C4-2B (cell line): Measurements from ENCODE around the gene DISP1.

Experiments
- H3K27ac ChIP-seq: fragments of 450-650 bp; 2 replicates; pipeline ENCODE4 v1.5.1; 2017
- ZFX ChIP-seq: fragments of 450-650 bp; IDR thresholded peaks from 2 replicates; pipeline ENCODE4 v1.6.1; 2017
- TF ChIP-seq, protein P1 (sequence below): fragments of 450-650 bp; conservative IDR thresholded peaks from 2 replicates; pipeline ENCODE4 v1.5.1; 2017; ENCODE audit warnings: mild to moderate bottlenecking

Gene DISP1

DNA sequence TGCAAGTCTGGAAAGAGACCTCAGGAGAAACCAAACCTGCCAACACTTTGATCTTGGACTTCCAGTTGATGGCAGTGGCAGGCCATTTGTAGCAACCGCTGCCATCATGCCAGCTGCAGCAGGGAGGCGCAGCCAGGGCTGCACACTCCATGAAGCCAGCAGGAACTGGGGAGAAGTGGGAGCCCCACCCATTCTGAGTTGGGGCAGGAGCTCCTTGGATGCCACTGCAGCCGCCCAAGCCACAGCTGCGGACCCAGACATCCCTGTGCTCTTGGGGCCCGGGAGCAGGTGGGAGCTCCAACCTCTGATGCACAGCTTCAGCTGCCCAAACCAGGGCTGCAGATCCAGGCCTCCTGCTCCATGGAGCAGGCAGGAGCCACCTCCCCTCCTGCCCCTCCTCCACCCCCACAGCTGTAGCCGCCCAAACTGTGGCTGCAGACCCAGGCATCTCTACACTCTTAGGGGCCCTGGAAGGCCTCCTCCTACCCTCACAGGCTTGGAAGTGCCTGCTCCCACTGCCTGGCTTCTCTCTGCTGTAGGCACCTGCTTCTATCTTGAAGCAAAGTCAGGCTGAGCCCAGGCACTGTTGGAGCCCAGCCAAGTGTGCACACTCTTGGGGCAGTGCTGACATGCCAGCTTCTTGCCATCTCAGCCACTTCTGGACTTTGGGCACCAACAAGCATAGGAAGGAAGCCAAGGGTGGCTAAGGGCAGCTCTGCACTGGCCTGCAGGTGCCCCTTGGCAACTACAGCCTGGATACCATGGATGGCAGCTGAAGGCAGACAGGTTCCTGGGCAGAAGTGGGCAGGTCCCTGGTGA, 20.0 kb upstream of the DISP1 start:
- TF ChIP-seq ZFX, result no peak
- TF ChIP-seq, protein P1, sequence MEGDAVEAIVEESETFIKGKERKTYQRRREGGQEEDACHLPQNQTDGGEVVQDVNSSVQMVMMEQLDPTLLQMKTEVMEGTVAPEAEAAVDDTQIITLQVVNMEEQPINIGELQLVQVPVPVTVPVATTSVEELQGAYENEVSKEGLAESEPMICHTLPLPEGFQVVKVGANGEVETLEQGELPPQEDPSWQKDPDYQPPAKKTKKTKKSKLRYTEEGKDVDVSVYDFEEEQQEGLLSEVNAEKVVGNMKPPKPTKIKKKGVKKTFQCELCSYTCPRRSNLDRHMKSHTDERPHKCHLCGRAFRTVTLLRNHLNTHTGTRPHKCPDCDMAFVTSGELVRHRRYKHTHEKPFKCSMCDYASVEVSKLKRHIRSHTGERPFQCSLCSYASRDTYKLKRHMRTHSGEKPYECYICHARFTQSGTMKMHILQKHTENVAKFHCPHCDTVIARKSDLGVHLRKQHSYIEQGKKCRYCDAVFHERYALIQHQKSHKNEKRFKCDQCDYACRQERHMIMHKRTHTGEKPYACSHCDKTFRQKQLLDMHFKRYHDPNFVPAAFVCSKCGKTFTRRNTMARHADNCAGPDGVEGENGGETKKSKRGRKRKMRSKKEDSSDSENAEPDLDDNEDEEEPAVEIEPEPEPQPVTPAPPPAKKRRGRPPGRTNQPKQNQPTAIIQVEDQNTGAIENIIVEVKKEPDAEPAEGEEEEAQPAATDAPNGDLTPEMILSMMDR, result no peak
- H3K27ac ChIP-seq, result no peak overlapping the region

DNA sequence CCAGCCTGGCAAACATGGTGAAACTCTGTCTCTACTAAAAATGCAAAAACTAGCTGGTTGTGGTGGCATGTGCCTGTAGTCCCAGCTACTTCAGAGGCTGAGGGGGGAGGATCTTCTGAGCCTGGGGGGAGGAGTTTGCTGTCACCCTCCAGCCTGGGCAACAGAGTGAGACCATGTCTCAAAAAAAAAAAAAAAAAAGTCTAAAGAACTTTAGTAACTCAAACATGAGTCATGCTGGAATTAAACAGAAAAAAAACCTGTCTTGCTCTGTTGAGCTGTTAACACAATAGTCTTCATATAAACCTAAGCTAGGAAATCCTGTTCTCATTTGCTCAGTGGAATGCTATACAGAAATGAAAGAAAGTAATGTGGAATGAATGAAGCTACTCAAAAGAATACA, 16.7 kb upstream of the DISP1 start:
- no peak for TF ChIP-seq ZFX
- TF ChIP-seq, protein P1, result no peak
- H3K27ac ChIP-seq, result no peak overlapping the region

DNA sequence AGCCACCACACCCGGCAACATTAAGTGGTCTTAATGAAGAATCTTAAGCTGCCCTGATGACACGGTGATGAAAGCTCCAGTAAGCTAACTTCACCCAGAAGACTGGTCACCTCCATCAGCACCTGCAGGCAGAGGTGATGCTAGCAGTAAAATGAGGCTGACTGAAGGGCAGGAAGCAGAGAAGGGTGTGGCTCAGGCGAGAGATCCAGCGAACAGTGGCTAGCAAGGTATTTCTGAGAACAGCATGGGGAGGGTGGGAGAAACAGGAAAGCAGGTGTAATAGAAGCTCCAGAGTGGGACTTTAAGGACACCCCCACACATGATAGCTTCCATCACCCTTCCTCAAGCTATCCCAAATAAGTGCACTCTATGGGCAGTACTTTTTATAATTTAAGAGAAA, 15.9 kb upstream of the DISP1 start:
- H3K27ac ChIP-seq, result no peak overlapping the region
- TF ChIP-seq, protein P1, result no peak
- TF ChIP-seq ZFX, result no peak

DNA sequence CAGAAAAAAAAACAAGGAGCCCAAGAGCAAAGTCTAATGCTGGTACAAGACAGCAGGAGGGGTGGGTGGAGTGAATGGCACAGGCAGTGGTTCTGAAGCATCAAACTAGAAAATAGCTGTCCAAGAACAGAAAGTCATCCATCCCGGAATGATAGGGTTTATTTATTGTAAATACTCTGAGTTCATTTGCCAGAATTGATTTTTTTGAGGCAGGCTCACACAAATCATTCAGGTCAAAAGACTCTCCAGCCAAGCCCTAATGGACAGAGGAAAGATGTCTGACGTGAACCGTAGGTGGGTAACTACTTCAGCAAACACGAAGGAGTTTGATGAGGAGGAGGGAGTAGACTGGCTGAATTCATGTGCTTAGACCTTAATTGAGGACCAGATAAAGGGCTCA, 13.8 kb upstream of the DISP1 start:
- H3K27ac ChIP-seq, result no peak overlapping the region
- TF ChIP-seq, protein P1, result no peak
- TF ChIP-seq ZFX, result no peak

DNA sequence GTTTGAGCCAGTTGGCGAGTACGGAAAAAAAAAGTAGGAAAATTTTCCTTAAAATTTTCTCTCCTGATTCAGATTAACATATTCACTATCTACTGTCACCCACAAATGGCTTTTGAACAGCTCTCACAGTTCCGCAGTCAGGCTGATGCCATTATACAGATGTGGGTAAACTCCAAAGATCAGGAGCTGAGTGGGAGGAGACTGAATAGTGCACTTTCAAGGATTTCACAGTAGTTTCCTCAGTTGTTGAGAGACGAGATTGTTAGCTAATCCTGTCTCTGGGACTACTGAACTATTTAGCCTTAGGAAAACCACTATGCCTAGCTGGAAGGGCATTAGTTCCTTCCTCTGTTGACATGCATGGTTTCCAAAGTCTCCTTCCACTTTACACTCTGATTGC, 3.2 kb upstream of the DISP1 start:
- no peak for TF ChIP-seq ZFX
- TF ChIP-seq, protein P1, result no peak
- no peak overlapping the region for H3K27ac ChIP-seq

DNA sequence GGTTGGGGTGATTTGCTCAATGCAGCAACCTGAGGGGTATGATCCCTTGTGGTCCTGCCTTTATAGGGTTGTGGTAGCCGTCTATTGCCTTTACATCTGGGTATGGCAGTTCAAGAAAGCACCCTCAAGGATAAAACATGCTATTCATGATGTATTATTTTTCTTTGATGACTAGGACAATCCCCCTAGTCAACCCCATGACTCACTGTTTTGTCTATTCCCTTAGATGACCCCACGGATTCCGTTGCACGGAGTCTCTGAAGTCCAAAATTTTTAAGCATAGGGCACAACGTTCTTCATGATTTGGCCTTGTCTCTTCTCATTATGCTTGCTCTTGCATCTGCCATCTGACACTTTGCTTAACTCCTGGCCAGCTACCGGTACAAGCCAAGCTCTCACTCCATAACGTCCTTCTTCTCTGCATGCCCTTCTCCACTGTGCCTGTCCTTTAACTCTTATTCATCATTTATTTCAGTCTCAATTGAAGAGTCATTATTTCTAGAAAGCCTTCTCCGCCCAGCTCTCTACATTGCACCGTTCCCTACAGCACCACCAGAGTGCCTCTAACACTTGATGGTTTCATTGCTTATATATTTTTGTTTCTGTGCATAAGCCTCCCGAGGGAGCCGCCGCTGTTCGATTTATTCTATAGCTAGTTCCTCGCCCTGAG, 838 bp upstream of the DISP1 start:
- TF ChIP-seq, protein P1, result no peak
- no peak for TF ChIP-seq ZFX
- H3K27ac ChIP-seq, result peak overlapping the region; percentile 94

DNA sequence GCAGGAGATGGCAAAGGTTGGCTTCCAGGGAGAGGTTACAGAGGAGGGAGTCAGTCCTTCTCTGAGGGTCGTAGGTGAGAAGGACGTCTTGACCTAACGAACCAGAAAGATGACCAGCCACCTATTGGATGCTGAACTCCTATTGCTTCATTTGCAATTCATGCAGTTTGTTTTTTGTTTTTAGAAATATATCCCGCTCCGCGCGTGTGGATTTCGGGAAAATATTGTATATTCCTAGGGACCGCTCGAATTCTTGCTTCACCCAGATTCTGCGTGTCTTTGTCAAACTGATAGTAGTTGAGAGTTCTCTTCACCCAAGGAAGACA, 564 bp downstream of the DISP1 start:
- H3K27ac ChIP-seq, result peak overlapping the region; percentile 94
- no peak for TF ChIP-seq ZFX
- TF ChIP-seq, protein P1, result no peak
